NCI-H69 (cell line): ENCODE results near the gene UGT3A2.

Experiments used
- DNase-seq: peaks from one replicate; lab custom pipeline; 2025; lab: John Stamatoyannopoulos, UW

The UGT3A2 gene, protein sequence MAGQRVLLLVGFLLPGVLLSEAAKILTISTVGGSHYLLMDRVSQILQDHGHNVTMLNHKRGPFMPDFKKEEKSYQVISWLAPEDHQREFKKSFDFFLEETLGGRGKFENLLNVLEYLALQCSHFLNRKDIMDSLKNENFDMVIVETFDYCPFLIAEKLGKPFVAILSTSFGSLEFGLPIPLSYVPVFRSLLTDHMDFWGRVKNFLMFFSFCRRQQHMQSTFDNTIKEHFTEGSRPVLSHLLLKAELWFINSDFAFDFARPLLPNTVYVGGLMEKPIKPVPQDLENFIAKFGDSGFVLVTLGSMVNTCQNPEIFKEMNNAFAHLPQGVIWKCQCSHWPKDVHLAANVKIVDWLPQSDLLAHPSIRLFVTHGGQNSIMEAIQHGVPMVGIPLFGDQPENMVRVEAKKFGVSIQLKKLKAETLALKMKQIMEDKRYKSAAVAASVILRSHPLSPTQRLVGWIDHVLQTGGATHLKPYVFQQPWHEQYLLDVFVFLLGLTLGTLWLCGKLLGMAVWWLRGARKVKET

DNA sequence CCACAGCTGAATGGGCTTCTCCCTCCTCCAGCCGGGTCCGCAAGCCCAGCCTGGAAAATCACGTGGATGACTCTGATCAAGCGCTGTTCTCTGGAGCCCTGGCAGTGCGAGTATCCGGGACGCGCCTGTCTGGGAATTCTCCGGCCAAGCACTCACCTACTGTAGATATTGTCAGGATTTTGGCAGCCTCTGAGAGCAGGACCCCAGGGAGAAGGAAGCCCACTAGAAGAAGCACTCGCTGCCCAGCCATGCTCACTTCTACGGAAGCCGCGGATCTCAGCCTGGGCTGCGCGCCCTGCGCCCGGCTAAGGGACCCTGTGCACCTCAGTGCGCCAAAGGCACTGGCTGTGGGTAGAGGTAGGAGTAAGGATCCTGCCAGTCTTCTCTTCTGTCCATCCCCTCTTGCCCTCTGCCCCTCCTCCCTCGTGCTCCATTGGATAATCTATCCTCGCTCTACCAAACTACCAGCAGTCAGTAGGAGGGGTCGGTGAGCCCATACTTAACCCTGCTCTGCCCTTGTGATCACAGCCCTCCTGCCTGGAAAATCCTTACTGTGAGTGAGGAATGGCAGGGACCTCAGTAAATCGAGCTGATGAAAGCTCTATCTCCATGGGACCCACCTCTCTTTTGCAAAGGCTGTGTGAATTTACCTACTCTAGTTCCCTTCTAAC lies at the start of gene UGT3A2:
Gene UGT3A2, minus strand, starts transcription at position 343 of the 671 bp plus-strand sequence. Its CDS starts 93 bp downstream, at position 250.
- no peak for DNase-seq

DNA sequence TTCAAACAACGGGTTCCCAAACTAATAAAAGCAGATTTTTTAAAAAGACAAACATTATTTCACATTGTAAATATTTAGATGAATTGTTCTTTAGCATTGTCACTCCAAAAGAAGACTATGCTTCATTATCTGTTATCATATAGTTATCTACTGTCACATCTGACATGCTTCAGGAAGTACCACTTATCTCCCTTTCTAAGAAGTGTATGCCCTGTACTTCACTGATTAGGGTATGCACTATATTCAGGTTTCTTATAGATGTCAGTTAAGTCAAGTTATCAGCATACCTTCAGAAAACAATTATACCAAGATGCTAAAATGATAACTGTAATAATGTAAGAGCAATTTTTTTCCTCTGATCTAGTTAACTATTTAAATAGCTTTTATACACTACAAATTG lies 44.6 kb upstream of the UGT3A2 start:
- DNase-seq, result no peak

DNA sequence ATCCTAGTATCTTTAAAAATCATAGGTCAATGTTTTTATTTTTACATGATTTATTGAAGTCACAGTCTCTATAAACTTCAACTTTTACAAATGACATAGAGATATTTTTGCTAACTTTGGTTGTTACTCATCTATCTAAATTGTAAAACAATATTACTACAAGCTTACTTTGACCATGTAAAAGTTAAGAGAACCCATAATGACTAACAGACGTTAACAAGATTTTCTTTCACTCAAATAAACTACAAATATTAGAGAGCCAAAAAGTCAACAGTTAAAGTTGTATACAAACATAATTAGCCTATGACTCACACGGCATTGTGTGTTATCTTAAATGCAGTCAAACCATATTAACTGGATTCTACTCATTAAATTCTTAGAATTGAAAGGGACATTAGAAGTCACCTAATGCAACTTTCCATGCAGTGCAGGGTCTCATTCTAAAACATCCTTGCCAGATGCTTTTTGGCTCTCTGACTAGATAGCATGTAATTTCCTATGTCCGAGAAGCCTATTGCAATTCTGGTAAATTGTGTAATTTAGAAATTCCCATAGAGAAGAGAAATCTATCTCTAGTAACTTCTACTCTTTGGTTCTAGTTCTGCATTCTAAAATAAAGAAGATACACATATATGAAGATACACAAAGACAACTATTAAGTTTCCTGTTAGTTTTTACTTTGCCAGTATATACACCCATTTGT lies 42.2 kb upstream of the UGT3A2 start:
- DNase-seq, result no peak

DNA sequence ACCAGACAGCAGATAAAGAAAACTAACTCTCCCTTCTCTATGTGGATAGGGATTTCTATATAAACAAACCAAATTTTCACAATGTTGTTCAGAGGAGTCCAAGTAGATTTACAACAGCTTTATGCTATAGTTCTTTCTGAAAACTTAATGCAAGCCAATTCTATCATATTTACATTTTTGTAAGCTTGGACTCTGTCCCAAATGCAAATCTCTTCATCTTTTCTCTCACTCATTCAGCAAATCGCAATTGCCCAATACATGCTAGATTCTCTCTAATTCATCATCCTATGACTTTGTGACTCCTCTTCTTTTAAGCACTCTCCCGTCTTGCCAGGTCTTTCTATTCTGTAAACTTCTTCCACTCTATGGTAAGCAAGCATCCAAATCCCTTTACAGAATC lies 39.1 kb upstream of the UGT3A2 start:
- no peak for DNase-seq

DNA sequence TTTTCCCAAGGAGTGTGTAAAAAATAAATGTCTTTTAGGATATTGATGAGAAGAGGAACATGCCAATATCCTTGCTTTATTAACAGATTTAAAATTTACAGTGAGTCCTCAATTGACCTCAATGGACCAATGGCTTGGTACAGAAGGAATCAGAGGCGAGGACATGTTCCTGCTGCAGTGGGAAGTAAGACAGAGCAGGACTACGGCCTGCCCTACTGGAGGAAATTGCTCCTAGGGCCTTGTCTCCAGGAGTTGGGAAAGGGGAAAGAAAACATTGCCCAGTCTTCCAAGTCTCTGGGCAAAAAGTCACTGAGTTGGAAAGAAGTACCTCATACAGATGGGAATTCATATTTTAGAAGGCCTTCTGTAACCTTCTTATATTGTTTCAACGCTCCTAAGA lies 33.1 kb upstream of the UGT3A2 start:
- DNase-seq, result no peak

DNA sequence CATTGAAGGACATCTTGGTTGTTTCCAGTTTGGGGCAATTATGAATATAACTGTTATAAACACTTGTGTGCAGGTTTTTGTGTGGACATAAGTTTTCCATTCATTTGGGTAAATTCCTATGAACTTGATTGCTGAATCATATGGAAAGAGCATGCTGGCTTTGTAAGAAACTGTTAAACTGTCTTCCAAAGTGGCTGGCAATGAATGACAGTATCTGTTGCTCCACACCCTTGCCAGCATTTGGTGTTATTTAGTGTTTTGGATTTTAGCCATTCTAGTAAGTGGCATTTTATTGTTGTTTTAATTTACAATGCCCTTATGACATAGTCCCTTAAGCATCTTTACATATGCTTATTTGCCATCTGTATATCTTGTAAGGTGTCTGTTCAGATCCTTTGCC lies 29.8 kb upstream of the UGT3A2 start:
- no peak for DNase-seq

DNA sequence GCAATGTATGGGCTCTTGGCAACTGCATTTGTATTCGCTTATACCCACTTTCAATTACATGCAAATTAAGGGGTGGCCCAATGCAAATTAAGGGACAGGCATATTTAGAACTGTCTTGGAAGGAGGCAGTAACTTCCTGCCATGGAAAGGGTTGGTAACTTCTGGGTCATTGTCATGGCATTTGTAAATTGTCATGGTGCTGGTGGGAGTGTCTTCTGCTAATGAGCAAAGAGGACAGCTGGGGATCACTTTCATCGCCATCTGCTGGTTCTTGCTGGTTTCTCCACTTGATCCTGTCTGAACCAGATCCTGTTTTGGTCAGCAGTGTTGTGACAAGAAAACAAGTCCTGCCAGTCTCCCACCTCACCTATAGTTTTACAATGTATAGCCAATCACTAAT lies 23.3 kb upstream of the UGT3A2 start:
- DNase-seq, result peak; percentile 64

DNA sequence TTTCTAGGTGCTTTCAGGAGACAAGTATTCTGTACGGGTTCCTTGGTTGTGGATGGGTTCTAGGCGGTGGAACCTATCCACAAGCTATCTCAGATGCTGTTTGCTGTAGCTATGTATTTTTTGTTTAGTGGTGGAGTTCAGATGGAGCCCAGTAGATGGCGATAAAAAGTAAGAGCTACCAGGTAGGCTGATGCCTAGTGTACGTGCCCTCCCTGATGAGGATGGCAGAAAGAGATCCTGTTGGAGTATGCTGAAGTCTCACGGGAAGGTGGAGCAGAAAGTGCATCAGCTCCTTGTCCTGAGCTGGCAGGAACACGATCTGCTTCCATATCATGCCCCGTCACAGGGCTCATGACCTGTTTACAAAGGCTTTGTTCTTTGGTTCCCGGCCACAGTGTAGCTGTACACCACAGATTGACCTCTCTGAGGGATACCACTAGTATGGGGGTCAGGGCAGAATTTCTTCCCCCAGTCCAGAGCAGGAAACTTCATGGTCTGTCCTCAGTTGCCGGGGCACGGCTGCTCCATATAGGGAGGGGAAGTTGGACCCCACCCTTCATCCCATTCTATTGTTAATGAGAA lies 12.6 kb upstream of the UGT3A2 start:
- DNase-seq, result peak; percentile 75

DNA sequence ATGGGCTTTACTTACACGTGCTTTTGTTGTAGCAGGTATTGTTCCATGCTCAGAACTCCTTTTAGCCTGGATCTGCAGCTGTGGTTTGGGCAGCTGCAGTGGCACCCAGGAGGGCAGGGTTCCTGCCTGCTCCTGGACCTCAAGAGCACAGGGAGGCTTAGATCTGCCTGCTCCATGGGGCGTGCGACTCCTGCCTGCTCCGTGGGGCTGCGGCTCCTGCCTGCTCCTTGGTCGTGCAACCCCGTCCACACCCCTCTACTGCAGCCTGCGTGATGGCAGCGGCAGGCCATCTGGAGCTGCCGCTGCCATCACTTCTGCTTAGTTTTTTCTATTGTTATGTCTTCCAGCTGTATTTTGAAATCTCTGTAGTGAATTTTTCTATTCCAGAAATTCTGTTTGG lies 11.7 kb upstream of the UGT3A2 start:
- DNase-seq, result peak; percentile 12

DNA sequence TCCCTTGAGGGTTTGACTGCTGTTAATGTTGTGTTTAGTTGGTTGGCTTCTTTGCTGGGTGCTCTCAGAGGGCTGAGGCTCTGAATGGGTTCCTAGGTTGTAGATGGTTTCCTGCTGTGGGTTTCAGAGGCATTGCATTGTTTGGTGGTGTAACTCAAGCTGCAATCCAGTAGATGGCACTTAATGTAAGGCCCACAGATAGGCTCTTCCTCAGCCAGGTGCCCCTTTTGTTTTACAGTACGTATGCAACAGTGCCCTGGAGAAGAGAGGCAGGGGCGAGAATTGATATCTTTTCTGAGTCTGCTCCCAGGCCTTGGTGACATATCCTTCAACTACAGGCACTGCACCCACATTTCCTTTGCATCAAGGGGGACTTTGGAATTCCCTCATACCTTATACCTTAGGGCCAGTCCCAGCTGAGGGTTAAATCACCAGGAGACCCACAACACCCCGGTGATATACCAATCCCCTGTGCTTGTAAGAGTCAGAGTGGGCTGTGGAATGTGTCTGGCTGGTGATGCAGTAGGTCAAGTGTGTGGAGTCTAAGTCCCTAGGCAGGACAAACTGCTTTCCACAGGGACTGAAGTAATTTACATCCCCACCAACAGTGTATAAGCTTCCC lies 7.0 kb upstream of the UGT3A2 start:
- peak; percentile 70 for DNase-seq

DNA sequence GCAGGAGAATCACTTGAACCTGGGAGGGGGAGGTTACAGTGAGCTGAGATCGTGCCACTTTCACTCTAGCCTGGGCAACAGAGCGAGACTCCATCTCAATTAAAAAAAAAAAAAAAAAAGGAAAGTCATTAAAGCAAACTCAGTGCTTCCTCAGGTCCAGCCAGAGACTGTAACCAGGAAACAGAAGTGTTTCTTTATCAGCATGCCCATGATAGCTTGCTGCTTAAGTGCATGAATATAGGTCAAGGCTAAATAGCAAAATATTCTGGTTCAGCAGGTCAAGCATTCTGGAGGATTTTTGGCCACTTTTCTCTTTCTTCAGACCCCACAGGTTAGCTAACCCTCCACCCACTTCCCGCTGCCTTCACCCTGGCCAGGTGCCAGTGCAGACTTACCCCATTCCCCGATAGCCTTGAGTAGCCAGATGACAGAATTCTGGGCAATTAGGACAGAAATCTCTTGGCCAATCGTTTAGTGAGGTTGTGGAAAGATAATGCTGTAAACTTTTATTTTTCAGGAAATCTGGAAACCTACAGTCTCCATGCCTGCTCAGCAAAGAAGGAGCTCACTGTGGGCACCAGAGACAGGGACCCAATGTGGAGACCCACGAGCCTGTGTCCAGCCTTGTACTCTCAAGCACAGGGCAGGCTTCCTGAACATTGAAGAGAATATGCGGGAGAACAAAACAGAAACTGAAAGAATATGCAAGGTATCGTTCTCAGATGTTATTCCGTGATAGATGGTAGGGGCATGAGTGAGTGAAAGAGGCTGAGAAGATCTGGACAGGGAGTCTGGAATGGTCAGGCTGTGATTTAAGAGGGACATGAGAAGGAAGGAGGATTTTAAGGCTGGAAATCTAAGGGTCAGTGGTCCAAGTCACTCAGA lies 4.2 kb upstream of the UGT3A2 start:
- peak; percentile 11 for DNase-seq

DNA sequence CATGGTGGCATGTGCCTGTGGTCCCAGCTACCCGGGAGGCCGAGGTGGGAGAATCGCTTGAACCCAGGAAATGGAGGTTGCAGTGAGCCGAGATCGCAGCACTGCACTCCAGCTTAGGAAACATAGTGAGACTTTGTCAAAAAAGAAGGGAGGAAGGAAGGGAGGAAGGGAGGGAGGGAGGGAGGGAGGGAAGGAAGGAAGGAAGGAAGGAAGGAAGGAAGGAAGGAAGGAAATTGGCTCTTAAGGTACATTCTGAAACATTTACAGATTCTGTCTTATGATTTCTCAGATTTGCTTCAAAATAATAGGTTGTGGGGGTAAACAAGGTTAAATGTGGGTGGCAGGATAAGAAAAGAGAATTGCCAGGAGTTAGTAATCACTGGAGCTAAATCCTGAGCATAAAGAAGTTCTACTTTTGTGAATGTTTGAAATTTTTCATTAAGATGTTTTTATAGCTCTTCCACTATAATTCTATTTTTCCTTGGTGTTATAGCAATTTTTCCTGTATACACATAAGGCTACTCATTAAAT lies 2.1 kb upstream of the UGT3A2 start:
- DNase-seq, result no peak

DNA sequence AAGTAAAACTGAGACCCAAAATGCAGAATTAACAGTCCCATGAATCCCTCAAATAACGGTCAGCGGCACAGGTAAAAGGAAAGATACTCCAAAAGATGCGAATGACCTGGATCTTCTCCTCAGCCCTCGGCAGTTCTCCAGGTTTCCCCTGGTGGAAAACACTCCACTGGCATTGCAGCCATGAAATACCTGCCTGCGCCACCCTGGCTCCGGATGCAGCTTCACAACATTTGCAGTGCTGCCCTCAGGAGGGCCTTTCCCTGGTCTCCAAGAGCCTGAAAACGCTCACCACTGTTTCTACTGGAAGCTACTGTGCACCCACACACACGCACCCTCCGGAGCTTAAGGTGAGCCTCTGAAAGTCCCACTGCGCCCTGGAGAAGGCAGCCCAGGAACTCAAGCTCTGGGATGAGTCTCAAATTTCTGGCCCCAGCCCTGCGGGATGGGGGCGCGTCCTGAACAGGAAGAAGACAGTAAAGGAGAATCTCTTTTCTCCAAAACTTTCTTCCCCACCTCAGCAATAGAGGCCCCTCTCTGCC lies 612 bp downstream of the UGT3A2 start:
- no peak for DNase-seq

DNA sequence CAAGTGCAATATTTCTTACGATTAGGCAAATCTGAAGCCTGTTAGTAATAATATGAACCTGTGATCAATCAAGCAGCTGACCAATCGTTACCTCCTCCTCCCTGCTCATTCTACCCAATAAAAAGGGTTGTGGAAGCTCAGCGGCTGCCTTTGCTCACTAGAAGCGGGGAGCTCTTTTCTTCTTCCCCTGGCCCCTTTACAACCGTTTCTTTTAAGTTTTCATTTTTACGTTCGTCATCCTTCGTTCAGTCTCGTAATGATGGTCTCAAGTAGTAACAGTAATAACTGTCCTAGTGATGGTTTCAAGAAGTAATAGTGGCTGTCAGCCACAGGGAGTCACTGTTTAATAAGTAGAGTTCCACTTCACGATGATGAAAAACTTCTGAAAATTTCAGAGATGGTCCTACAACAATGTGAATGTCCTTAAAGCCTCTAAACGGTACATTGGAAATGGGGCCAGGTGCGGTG lies 6.2 kb downstream of the UGT3A2 start:
- DNase-seq, result no peak

DNA sequence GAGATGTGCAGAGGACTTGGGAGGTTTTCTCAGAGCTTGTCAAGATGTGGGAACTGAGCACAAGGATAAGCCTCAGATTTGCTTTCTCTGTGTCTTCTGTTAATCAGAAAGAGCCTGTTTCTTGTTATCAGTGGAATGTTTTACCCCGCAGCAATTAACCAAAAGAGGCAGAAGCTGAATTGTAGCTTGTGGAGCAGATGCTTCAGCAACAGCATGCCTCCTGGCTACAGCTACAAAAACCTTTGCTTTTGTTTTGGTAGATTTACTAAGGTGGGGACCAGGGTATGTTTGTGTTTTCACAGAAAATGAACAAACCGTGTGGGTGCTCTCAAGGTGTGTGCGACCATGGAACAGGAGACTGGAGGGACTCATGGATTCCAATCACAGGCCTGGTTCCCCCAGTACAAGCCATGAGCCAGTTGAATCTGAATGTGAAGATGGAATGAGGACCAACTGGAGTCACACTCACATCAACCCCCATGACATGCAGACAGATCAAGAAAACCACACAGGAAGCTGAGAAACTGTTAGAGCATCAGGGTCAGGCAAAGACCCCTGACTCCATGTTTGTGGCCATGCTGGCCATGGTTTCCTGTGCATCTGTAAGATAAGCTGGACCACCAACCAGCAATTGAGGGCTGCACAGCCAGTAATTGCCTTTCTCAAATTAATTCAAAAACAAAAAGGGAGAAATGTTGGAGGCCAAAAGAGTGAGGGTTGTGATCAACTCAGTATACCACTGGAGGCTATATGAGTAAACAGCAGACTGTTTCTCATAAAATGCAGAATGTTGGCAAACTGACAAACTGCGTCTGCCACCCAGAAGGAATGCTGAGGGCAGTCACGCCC lies 6.9 kb downstream of the UGT3A2 start:
- DNase-seq, result no peak

DNA sequence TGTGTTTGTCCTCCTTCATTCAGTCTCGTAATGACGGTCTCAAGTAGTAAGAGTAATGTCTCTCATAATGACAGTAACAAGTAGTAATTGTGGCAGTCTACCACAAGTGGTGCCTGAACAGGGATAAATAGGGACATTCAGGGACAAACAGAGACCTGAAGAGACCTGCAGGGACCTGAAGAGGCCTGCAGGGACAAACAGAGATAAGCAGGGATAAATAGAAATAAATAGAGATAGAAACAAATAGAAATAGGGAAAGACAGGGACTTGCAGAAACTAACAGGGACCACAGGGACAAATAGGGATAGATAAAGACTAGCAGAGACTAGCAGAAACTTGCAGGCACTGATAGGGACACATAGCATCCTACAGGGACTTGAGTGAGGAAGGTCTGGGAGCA lies 7.9 kb downstream of the UGT3A2 start:
- DNase-seq, result no peak

DNA sequence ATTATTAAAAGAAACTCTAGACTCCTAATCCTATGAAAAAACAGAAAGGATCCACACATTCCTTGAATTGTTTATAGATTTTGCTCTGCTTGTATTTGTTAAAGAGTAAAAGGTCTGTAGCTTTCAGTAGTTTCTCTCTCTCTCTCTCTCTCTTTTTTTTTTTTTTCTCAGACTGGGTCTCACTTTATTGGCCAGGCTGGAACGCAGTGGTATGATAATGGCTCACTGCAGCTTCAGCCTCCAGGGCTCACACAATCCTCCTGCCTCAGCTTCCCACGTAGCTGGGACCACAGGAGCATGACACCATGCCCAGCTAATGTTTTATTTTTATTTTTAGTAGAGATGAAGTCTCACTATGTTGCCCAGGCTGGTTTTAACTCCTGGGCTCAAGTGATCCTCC lies 9.3 kb downstream of the UGT3A2 start:
- no peak for DNase-seq

DNA sequence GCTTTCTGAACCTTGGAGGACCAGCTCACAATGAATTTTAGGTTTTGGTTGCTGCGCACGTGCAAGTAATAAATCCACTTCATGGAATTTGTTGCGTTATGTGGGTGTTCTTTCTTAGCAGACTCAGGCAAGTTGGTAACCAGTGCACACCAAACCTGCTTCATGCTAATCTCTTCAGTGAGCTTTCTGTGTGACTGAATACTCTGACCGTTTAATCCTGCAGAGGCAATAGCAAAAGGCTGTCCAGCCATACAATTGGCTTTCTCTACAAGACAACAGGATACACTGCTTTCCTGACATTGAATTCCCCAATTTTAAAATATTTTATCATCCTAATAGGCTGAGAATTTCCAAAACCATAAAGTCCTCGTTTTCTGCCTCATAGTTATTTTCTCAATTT lies 10.3 kb downstream of the UGT3A2 start:
- DNase-seq, result no peak

DNA sequence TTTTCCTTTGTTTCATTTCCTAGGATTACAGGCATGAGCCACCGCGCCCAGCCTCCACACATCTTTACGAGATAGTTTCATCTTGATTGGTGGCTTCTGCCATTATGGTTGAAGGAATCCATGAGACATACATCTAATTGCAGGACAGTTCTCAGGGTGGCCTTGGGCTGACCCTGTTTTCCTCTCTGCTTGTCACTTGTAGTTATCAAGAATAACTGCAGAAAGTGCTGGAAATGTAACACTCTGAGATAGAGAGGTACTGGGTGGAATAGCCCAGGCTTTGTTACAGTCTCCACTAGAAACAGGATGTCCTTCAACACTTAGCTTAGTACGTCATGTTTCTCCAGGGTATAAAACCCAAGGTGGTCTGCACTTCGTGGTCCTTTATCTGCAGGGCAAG lies 10.7 kb downstream of the UGT3A2 start:
- DNase-seq, result no peak
